Stimulated activated CD4-positive, alpha-beta T cell treated with anti-CD3 and anti-CD28 coated beads, Interleukin-2, amount 100 ng/mL, for 24 hours (primary cell): Measurements from ENCODE around the gene TOX4.

ENCODE experiments used
- DNase-seq, 2 donors: peaks; one replicate each; pipeline ENCODE4 v3.0.0-alpha.2; 2020

TOX4 gene

DNA sequence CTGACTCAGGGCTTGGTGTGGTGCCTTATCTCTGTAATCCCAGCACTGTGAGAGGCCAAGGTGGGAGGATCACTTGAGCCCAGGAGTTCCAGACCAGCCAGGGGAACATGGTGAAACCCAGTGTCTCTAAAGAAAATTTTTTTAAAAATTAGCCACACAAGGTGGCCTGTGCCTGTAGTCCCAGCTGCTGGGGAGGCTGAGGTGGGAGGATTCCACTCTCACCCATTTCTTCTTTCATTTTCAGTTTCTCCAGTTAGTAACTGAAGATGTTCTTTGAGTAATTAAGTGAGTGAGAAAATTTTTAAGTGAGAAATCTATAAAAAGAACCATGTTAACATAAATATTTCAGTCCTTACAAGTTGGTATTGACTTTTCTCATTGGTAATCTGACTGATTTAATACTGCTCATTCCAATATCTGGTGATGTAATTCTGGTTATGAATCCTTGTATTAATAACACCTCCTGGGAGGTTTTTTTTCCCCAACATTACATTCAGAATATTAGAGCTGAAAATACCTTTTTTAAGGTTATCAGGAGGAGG lies 28.1 kb downstream of the TOX4 start:
- peak; percentile 30 to 34 for DNase-seq

DNA sequence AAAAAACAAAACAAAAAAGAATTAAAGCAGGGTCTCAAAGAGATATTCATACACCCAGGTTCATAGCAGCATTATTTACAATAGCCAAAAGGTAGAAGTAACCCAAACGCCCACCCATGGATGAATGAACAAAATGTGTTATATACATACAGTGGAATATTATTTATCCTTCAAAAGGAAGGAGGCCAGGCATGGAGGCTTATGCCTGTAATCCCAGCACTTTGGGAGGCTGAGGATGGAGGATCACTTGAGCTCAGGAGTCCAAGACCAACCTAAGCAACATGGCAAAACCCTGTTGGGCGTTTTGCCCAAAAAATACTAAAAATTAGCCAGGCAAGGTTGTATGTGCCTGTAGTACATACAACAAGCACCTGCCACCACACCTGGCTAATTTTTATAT lies 29.6 kb downstream of the TOX4 start:
- no peak for DNase-seq

DNA sequence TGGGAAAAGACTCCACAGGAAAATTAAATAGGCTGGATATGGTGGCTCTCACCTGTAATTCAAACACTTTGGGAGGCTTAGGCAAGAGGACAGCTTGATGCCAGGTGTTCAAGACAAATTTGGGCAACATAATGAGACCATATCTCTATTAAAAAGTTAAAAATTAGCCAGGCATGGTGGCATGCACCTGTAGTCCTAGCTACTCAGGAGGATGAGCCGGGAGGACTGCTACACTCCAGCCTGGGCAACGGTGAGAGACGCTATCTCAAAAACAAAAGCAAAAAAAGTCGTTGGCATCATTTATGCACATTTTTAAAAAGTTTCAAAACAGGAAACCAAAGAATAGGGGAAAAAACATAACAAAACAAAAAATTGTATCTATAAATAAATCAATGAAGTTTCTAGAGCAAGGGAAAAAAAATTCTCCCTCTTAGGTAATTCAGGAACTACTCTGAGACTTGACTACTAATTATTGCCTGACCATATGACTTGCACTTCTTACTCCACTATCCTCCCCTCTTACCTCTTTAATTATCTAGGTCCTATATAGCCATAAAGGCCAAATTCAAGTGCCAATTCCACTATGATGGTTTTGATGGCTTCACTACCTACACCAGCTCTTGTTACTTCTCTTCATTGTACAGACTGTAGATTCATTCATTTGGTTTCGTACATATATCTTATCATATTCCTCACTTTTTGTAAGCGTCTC lies 32.6 kb downstream of the TOX4 start:
- DNase-seq: no peak

DNA sequence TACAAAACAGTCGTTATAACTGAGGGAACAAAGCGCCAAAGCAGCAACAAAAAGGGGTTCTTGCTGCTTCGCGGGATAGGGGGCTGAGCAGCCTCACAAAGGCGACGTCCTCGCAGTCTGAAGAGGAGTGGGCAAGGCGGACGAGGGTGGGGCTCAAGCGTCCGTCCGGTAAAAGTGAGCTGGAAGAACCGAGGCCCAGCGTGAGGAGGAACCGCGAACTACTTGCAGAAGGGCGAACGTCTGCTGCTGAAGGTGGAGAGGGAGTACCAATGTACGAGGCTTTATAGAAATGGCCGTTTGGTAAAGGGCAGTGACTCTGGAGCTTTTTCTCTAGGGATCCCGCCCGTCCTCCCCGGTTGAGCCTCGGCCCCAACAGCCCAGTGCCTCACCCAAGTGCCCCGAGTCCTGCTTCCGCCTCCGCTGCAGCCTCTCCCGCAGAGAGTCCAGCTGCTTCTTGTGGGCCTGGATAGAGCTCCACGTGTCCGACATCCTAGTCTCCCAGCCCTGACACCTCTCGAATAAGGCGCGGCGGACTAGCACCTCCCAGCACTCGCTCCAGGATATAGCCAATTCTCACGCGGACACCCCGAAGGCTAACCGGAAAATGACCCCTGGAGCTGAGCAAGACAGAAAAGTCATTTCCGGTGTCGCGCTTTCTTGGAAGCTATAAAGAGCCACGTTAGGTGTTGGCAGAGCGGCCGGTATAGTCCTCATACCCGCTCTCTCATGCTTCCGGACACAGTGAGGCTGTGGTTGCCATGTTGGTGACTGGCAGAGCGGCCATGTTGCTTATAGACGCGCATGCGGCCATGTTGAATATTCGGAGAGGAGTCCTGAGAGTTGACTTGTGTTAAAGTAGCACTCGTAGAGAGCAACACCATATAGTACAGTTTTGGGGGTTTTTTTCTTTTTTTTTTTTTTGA lies 34.0 kb downstream of the TOX4 start, which contains the start of gene METTL3:
METTL3 (minus strand) TSS at position 606 of the 923 bp plus-strand sequence; CDS start at position 489, 117 bp downstream.
- peak; percentile 89 to 93 for DNase-seq

DNA sequence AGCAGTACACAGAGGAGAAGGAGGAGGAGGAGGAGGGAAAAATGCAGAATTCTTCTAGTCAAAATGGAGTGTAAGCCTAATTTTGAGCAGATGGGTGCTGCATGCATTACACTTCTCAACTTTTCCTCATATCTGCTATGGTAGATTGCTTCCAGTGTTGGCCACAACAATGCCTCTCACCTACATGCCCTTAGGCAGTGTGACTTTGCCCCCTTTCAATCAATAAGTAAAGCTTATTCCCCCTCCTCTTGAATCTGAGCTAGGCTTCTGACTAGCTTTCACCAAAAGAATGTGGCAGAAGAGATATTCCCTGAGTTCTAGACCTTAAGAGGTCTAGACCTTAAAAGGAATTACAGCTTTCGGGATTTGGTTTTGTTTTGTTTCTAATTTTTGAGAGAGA lies 37.3 kb downstream of the TOX4 start:
- no peak for DNase-seq

DNA sequence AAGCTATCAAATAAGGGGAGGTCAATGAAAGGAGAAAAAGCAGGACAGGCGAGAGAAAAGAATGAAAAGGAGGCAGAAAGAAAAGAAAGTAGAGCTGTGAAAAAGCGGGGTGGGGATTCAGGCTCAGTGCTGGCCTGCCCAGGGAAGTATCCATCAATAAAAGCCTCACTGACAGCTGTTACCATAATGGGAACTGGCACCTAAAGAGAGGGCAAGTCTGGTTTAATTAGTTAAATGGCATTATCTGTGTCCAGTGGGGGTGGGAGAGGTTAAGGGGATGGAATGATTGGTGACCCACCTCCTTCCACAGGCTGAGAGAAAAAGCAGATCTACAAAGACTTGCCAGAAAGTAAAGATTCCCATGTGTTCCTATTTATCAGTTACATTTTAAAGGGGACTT lies 41.7 kb downstream of the TOX4 start:
- DNase-seq: no peak

DNA sequence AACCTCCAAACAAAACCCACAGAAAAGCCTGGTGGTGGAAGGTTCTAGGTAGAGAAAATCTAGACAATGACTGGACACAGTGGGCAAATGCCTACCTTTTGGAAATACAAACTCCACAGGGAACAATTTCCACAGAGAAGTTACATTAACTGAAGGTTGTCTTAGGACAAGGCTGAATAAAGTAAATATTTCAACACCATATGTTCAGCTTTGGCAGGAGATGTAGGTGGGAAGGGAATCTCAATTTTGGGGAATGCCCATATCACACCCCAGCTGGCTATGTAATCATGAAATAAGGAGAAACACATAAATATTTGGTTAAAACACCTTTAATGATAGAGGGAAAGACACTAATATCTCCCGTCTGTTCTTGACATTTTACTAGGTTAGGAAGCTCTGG lies 43.8 kb downstream of the TOX4 start:
- DNase-seq: no peak

DNA sequence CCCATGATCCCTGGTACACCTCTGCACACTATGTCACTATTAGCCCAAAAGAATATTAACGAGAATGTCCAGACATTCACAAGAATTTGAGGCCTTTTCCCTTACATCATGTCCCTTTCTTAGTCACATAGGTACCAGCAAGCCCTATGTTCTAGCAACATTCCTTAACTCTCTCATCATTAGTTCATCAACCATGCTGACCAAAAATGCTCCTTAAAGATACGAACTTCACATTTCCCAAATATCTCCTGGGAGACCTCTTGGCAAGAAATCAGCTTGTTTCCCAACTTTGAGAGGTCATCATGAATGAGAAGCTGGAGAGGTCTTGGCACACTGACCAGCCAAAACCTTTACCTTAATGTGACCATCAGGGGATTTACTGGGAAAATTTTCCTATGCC lies 44.5 kb downstream of the TOX4 start:
- no peak for DNase-seq

DNA sequence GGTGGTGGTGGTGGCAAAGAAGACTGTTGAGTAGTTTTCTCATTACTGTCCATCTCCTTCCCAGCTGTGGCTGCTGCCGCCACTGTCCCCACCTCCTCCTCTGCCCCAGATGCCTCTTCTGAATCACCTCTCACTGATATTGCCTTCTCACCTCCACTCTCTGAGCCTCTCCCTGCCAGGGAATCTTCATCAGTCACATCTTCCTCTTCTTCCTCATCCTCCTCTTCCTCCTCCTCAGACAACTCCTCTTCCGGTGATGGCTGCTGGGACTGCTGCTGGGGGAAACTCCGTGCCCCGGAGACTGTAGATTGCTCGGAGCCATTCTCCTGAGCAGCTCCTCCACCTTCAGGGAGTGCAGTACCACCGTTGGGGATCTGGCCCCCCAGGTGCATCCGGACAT lies 46.2 kb downstream of the TOX4 start:
- DNase-seq: no peak

DNA sequence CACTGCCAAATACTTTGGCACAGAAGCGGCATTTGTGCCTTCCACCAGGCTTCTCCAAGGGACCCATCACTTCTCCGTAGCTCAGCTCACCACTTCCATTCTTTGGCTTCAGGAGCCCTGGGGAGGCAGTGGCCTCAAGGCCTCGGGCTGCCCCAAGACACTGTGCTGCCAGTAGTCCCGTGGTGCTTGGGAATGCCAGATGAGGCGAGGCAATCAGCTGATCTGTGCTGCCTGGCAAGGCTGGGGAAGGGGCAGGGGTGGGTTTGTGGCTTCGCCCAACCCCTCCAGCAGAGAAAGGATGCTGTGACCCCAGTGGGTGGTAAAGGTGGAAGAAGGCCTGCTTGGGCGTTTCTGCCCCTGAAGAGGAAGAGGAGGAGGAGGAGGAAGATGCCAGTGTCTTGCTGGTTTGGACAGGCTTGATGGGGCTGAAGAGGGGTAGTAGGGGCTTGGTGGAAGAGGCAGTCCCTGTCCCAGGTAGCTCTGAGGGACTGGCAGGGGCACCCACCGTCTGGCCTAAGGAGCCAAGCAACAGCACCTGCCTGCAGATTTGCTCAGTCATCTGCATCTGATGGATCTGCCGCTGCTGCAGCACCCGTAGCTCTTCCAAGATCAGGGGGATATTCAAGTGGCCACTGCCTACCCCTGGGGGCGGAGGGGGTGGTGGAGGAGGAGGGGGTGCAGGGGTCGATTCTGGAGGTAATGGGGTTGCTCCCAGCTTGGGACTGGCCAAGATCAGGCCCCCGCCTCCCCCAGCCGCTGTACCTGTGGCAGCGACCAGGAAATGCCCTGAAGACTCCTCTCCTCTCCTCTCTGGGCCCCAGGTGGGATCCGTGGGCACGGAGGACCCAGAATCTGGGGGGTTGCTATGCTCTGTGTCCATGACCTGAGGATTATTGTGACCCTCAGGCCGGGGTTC lies 47.8 kb downstream of the TOX4 start:
- DNase-seq: no peak

DNA sequence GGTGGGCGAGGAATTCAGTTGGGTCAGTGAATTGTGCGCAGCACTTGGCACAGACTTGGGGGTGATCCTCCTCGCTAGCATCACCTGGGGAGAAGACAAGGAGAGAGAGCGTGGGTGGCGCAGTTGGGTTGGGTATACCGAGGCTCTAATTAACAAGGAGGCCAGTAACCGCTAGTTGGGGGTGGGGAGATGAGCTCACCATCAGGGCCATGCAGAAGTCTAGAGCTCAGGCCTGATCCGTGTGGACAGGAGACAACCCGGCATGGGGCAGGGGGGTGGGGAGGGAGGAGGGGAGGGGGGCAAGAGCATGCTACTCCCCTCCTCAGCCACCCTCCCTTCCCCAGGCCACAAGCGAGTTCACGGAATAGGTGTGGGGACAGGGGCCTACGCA lies 48.6 kb downstream of the TOX4 start:
- DNase-seq: no peak

DNA sequence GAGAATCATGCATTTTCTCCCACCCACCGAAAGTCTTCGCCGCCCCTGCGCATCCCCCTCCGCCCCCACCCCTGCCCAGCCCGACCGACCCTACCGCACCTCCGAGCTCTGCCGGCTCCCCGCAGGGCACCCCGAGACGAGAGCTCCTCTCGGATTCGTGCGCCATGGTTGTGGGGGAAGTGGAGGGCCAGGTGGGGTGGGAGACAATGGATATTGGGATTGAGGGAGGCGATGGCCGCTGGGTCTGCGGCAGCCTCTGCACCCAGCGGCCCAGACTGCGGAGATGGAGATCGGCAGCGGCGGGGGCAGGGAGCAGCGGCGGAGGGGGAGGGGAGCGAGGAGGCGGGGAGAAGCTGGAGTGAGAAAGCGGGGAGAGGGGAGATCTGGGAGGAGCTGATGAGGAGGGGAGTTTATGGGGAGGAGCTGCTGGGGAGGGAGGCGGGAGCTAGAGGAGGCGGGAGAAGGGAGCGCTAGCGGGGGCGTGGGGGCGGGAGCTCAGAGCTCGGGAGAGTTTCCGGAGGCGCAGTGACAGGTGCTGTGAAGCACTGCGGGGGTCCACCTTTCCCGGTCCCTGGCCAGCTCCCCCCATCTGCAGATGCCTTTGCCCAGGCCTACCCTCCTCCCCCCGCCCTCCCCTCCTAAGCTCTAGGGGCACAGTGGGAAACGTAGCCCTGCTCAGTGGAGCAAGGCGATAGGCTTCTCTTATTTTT lies 49.1 kb downstream of the TOX4 start, which contains the start of gene SALL2:
SALL2 (minus strand) TSS at position 385 of the 710 bp plus-strand sequence; CDS start at position 166, 219 bp downstream.
- DNase-seq: peak; percentile 71 to 81

DNA sequence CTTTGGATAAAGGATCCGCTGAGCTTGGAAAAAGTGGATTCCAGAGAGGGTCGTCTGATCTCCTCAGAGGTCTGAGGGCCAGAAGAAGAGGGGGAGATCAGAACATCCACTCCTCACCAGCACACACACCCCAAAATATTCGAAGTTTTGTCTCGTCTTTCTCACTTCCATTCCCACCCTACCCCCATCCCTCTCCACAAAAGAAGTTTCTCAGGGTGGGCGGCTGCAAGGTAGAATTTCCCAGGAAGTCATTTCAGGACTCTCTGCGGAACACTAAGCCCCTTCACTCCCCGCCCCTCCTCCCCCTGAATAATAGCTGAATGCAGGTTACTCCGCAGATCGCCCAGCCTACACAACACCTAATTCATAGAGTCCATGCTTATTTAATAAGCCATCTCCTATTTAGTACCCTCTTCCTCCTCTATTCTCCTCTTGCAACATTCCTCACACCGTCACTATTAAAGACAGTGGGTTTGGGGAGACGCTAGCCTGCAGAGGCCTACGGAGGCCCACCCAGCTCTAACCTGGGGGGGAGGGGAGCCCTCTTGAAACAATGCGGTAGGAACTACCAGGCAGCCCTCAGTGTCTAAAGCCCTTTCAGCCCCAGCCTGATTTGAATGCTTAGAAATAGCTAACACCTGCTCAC lies 49.8 kb downstream of the TOX4 start:
- no peak for DNase-seq

DNA sequence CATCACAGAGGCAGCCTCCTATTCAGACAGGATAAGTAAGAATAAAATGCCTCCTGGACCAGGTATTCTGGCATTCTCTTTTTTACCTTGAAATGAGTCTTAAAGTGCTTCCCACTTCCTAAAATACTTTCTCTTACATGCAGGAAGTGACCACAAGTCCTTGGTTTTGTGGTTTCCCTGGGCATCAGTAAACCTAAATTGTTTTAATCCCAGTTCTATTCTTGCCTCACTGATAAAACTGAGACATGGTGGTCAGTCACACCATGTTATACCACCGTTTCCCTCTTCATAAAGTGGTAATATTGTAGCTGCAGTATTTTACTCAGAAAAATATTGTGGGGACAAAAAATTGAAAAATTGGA lies 50.3 kb downstream of the TOX4 start:
- no peak for DNase-seq

DNA sequence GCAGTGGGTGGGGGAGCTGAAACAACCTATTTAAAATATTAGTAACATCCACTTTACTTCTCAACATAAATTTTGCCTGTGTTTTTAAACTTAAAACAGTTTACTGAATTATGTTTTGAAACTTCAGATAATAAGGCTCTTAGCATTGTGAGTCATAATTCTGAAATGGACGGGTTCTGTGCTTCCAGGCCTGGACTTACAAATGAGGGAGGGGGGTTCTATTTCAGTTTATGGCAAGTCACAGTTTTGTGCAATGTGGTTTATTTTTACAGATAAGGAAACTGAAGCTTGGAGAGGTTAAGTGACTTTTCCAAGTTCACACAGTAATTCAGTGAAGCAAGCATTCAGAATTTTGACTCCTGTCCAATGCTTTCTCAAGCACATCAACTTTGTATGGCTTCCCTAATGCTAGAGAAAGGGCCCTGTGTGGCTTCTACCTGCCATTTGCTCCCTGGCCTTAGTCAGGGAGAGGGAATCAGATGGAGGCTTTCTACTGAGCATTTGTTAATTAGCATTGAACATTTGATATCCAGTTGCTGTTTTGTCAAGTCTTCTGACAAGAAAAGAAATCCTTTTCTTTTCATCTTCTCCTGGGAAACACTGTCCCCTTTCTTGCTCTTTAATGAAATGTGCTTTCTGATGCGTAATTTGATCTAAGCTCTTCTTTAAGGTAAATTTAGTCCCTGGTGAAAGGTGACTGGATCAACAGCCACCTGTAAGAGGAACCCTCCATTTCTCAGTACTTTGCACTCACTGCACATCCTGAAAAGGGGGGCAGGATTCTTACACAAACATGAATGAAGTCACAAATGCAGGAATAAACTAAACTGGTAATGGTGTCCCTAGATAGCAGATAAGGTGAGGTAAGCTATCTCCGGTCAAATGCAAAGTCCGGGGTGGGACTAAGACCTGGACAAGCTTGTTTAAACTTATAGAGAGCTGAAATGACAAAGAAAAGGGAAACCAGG lies 51.7 kb downstream of the TOX4 start:
- DNase-seq: no peak

DNA sequence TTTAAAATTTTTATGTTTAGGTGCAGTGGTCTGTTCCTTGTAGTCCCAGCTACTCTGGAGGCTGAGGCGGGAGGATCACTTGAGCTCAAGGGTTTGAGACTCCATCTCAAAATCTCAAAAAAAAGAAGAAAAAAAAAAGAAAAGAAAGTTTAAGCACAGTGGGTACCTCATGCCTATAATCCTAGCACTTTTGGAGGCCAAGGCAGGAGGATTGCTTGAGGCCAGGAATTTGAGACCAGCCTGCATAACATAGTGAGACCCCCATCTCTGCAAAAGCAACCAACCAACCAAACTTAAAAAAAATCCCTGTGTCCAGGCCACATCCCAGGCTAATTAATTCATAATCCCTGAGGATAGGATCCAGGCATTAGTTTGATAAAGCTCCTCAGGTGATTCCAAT lies 52.5 kb downstream of the TOX4 start:
- no peak for DNase-seq

DNA sequence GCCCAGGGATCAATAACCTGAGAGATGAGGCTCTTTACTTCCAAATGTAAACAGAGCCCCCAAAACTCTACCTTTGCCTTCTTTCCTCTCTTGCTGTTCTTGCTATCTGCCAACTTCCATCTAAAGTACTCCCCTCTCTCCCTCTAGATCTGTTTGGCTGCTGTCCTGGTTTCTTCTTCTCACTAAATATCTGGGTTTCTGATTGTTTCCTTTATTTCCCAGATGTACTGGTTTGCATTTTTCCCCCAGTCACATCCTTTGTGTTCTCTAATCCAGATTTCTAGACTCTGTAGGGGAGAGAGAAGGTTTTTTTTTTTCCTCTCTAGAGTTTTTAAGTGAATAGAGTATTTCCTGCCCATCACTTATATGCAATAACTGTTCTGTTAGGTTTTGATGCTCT lies 56.3 kb downstream of the TOX4 start:
- DNase-seq: no peak

DNA sequence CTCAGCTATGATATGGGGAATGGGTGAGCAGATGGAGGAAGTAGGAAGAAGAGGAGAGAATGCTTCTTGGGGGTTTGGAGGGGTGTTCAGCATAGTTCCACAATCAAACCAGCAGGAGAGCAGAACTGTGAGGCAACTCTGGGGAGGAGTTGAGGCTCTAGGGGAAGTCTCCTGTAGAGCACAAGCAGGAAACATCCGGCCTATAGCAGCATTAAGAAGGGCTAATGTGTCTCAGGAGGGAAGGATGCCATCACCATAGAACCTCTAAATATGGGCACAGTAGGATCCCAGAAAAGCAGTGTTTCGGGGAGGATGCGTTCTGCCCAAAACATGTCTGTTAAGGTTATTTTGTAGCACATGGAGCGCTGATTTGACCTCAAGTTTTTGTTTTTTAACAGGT lies 57.6 kb downstream of the TOX4 start:
- no peak for DNase-seq

DNA sequence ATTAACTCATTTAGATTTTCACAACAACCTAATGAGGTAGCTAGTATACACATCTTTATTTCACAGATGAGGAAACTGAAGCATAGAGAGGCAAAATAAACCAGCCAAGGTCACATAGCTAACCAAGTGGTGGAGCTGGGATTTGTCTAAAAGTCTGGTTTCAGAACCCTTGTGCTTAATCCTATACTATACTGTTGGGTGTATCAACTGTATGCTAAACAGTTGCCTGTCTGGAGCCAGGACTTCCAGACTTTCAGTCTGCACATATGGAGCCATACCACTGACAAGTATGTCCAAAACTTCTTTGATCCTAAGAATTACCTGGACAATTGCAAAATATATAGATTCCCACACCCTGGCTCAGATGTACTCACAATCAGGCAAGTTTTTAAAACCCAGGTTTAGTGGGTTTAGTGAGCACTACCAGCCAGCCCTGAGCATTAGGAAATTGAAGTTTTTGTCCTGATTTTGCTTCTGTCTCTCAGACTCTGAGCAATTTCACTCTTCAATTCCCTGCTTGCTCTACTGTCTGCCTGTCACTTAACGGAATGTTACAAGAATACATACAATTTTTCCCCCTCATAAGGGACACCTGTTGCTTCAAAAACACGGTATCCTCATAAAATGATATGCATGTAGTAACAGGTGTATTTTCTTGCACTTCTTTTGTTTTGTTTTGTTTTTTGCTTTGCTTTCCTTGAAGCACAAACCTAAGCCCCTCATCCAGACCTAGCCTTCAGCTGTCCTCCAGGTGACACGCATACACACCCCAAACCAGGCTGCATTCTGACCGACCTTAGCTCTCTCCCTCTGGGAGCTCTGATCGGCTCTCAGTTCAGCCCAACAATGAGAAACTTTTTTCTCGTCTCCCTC lies 58.8 kb downstream of the TOX4 start:
- DNase-seq: no peak
